Stimulated activated CD8-positive, alpha-beta memory T cell treated with anti-CD3 and anti-CD28 coated beads, Interleukin-7, amount 100 ng/mL, for 24 hours (primary cell): ENCODE data around the gene NFKBIZ.
A peak's percentile ranks its signal among the peaks of the same experiment; 100 is the strongest.

Source experiments
- DNase-seq: peaks from one replicate; pipeline ENCODE4 v3.0.0-alpha.2; 2020; ENCODE audit warnings: low read depth

The NFKBIZ gene

GRCh38 chr3:101825904-101826445 is 23.3 kb upstream of the NFKBIZ start:
- no peak for DNase-seq

GRCh38 chr3:101827211-101828174 is 21.8 kb upstream of the NFKBIZ start:
- DNase-seq: peak; percentile 64

DNA sequence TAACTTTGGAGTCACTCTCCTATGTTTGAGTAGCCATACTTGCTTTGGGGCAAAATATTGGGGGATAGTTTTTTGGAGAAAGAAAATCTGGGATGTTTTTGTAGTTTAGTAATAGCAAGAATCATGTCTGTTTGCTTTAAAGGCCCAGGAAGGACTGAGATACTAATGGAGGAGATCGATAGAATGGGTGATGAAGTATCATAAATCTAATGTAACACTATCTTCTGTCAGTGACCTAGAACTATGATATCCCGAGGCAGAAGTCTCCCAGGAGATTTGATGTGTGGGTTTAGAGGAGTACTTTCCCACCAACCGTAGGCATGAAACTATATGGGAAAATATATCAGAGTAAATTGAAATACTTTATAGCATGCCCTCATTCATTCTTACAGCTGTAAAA is 21.0 kb upstream of the NFKBIZ start:
- DNase-seq: no peak

GRCh38 chr3:101828691-101829436 is 20.4 kb upstream of the NFKBIZ start:
- DNase-seq: no peak

DNA sequence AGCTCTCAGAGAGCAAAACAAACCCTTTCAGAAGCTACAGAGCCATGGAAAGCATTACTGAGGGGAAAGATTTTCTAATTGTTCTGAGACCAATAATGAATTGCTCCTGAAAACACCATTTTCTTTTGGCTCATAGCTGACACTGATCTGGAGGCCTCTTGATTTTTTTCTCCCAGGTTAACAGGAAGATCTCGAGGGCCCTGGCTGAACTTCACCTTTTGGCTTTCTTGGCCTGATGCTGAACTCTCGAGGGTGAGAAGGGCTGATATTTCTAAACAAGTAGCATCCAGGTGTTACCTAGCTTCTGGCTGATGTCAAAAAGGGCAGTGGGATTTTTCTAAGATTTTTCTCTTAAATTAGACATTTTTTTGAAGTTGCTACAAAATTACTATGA is 19.9 kb upstream of the NFKBIZ start:
- no peak for DNase-seq

- DNase-seq: no peak
These were observed 19.4 kb upstream of the NFKBIZ start for GRCh38 chr3:101829874-101830273.

GRCh38 chr3:101833446-101833974 is 15.8 kb upstream of the NFKBIZ start:
- no peak for DNase-seq

DNA sequence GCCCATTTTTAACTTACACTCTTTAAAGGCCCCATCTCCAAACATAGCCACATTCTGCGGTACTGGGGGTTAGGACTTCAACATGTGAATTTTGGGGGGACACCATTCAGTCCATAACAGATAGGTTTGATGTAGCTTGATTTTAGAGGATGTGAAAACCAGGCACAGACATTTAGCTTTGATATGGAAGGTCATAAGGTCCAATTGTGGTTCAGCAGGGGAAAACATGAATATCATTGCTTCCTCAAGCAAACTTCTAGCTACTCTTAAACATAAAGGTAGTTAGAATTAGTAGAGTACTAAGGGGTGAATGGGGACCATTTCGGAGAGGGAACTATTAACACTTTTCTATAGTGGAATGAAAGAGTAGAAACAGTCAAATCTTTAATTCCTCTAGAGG is 13.6 kb upstream of the NFKBIZ start:
- DNase-seq: no peak

DNA sequence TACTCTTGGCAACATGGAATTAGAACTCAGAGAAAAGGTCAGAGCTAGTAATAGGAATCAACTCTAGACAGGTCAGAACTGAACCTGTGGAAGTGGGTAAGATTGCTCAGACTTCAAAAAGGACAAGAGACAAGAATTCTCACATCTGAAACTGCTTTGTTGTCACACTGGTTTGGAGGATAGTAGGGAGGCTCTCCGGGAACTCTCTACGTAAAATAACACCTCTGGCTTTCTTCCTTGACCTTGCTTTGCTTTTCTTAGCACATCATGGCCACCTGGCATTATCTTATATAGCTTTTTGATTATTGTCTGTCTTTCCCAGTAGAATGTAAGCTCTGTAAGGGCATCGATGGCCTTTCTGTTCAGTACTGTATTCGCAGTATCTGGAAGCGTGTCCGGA is 13.2 kb upstream of the NFKBIZ start:
- DNase-seq: no peak

GRCh38 chr3:101836652-101837598 is 12.4 kb upstream of the NFKBIZ start:
- no peak for DNase-seq

DNA sequence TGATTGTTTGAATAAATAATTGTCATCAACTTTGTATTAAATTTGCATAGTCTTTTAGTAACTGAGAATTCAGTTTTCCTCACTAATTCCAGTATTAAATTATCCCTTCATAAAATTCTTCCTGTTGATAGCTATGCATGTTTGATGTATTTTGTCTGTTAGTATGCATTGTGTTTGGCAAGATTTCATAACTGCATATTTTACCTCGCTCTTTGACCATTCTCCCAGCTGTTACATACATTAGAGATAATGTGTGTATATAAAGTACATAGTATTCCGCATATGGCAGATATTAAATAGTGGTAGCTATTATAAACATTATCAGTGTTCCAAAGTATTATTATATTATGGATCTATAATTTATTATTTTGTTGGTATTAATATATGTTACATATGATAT is 10.6 kb upstream of the NFKBIZ start:
- DNase-seq: no peak

DNA sequence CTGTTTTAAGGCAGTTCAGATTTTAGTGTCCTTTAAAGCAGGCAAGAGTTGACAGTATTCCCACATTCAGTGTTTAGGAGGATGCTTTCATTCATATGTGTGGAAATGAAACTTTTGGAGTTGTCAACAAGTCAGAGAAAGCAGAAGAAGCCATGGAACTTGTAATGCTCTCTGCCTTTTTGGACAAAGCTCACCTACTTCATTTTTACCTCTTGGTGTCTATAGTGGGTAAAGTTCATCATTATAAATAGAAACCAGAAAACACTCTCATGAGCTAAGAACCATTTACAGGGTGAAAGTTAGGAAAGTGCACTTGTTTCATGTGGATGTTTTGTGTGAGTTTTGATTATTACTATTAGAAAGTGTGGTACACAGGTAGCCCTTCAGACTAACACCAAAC is 9.2 kb upstream of the NFKBIZ start:
- DNase-seq: no peak

GRCh38 chr3:101842245-101842934 is 6.9 kb upstream of the NFKBIZ start:
- DNase-seq: no peak

DNA sequence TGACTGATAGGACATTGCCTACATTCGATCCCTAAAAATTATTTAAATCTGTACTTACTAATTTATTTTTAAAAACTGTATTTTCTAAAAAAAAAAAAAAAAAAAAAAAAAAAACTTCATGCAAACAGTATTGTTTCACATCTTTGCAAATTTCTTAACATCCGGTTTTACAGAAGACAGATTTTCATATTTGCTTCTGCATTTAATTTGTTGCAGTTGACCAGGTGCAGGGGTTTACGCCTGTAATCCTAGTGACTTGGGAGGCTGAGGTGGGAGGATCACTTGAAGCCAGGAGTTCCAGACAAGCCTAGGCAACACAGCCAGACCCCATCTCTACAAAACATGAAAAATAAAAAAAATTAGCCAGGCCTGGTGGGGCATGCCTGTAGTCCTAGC is 6.4 kb upstream of the NFKBIZ start:
- DNase-seq: no peak

GRCh38 chr3:101845425-101845824 is 3.9 kb upstream of the NFKBIZ start:
- DNase-seq: no peak

- no peak for DNase-seq
These were observed 2.6 kb upstream of the NFKBIZ start for GRCh38 chr3:101846709-101847108.

GRCh38 chr3:101847328-101847727 is 2.0 kb upstream of the NFKBIZ start:
- no peak for DNase-seq

DNA sequence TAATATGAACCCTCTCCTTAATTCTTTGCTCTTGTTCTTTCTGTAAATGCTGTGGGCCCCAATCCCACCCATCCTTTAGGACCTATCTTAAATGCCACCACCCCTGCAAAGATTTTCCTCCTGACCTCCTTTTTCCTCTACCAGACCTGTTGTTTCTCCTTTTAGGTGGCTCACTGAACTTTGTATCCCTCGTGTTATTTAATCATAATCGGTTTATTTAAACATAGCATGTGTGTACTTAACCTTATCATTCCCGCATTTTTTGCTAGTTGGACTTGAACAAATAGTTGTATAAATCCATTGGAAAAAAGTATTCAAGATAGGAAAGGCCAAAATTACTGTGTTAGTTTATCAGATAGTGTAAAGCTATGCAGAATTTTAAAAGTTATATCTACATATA is 988 bp upstream of the NFKBIZ start:
- DNase-seq: no peak

- DNase-seq: no peak
These were observed 466 bp downstream of the NFKBIZ start for GRCh38 chr3:101849714-101850245.

DNA sequence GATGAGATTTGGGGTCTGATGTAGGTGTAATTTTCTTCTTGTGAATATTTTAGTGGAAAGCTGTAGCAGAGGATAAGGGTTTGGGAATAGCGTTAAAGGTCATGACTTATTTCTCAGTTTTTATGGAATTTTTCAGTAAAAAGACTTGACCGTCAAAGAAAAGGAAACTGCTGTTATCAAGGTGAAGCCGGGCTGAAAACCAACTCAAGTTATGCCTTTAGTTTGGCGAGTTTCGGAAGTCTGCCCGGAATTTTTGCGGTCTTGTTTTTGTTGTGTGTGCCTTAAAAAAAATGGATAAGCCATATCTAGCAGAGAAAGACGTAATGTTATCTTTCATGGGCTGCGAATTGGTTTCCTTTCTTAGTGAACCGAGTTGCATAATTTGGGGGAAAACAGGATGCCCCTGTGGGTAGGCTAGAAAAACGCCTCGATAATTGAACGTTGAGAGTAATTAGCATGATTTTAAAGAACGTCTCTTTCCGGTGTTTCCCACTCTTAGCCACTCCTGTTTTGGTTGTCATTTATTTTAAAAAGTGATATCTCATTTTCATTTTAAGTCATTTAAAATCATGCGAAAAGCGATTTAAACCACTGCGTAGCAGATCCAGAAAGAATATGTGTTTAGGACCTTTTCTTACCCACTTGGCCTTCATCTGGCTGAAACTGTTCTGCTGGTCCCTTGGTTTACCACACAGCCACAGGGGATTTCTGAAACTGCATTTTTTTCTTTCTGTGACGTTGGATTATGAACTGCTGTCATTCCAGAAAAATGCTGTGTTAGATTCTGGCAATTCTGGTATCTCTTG is 1.1 kb downstream of the NFKBIZ start:
- DNase-seq: no peak
